ENCODE data around the gene ARL5B.

Gene ARL5B

GRCh38 chr10:18713077-18713476 is 53.8 kb downstream of the ARL5B start:
- DNase-seq = no peak

GRCh38 chr10:18718991-18719390 is 59.8 kb downstream of the ARL5B start:
- DNase-seq = no peak

GRCh38 chr10:18719811-18720210 is 60.6 kb downstream of the ARL5B start:
- DNase-seq = no peak

- no peak for DNase-seq
Observed at GRCh38 chr10:18721067-18721466, 61.8 kb downstream of the ARL5B start.

- no peak for DNase-seq
Observed at GRCh38 chr10:18723801-18724200, 64.6 kb downstream of the ARL5B start.

All from activated CD4-positive, alpha-beta T cell treated with anti-CD3 and anti-CD28 coated beads for 48 hours (primary cell).